ENCODE data around the gene GALNT2.

GALNT2 gene

DNA sequence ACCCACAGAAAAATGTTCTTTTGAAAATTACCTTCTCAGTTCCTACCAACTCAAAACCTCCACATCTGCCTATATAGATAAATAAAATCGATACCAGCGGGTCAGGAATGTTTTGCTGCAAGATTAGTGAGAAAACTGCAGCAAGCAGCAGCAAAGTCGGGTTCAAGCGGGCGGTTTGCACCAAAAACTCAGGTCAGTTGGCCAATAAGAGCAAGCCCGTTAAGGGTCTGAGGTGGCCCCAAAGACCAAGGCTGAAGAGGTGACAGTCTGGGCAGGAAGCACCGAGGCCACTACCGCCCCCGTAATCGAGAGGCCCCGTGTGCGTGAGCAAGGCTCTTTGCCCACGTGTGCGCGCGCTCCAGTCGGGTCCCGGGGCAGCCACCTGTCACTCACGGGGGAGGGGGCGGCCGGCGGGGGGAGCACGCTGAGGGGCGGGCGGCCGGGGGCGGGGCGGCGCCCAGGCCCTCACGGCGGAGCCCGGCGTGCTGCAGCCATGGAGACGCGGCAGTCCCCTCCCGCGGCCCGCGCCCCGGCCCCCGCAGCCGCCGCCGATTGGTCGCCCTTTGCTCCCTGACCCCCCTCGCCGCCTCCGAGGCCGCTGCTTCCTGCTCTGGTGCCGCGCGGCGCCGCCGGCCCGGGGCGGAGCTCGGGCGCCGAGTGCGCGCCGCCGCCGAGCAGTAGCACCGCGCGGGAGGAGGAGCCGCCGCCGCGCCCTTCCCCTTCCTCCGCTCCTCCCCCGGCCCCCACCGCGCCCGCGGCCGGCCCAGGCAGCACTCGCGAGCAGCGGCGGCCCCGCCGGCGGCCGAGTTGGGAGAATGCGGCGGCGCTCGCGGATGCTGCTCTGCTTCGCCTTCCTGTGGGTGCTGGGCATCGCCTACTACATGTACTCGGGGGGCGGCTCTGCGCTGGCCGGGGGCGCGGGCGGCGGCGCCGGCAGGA is at the start of gene GALNT2:
TSS of gene GALNT2 (plus strand) at position 773 of the 939 bp plus-strand sequence. CDS start at position 816, 43 bp downstream.
- peak; percentile 93 for DNase-seq

GRCh38 chr1:230020451-230020850 is 46.6 kb upstream of the GALNT2 start:
- no peak for DNase-seq

DNA sequence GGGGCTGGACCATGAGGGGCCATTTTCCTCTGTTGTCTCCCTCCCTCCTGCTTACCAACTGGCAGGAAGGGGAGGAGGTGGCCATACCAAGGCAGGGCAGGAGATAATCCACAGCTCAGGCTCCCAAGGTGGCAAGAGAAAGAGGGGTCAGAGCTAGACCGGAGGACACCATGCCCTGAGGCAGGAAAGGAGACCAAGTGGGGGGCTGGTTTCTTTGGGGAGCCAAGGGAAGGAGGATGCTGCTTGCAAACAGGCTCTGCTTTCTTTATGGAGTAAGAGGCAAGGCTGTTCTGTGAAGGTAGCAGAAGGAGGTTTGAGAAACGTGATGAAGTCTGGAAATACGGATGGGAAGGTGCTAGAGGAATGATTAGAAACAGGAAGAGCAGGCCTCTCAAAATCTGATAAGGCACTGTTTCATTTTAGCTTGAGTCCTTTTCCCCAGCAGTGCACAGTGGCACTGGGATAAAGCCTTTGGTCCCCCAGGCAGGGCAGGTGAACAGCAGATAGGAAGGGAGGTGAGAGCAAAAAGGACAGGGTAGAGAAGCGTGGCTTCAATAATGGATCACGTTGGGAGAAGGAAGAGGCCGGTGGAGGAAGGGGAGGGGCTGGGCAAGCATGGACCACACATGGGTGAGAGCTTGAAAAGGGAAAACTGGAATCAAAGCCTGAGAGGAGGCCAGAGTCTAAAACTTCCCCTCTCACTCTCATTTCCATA is 44.2 kb upstream of the GALNT2 start:
- no peak for DNase-seq

- DNase-seq, result no peak
Measured at GRCh38 chr1:230025686-230026085, 41.4 kb upstream of the GALNT2 start.

GRCh38 chr1:230026139-230026538 is 40.9 kb upstream of the GALNT2 start:
- DNase-seq, result no peak

GRCh38 chr1:230026572-230026971 is 40.5 kb upstream of the GALNT2 start:
- no peak for DNase-seq

DNA sequence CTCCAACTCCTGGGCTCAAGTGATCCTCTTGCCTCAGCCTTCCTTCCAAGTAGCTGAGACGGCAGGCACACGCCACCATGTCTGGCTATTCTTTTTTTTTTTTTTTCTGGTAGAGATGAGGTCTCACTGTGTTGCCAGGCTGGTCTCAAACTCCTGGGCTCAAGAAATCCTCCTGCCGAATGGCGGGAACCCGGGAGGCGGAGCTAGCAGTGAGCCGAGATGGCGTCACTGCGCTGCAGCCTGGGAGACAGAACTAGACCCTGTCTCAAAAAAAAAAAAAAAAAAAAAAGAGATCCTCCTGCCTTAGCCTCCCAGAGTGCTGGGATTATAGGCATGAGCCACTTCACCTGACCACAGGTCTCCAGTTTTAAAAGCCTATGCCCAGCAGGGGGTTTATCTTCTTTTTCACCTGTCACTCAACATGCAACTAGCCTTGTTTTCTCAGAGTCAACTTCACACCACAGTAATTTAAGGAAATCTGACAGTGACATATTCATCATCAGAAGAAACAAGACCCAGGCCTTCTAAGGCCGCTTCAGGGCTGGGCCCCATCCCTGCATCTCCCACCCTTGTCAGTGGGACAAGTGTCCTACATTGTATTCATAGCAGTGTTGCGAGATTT is 38.3 kb upstream of the GALNT2 start:
- DNase-seq, result no peak

- no peak for DNase-seq
Measured at GRCh38 chr1:230029244-230029941, 37.6 kb upstream of the GALNT2 start.

DNA sequence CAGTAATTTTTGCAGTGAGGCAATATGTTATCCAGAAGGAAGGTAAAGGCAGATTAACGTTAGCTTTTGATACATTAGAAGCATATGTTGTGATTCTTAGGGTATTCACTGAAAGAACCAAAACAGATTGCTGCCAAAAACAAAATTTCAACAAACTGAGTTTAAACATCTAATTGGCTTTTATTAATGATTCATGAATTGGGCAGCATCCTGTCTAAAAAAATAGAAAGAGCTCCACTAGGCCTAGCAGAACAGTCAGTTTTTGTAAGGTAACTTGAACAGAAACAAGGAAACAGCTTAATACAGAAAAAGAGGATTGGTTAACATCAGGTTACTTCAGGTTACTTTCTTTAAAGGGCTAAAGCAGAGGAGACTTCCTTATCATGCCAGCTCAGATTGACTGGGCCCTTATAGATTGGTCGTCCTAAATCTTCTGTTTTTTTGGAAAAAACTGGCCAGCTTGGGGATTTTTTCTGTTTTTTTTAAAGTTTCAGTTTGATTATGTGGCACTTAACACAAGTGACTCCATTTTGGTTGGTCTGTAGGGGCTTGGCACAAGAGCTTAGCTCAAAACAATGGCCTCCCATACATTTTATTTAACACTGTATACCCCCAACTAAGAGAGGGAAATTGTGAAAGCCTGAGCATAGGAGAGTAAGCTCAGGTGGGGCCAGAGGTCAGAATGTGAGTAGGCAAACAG is 36.8 kb upstream of the GALNT2 start:
- no peak for DNase-seq

DNA sequence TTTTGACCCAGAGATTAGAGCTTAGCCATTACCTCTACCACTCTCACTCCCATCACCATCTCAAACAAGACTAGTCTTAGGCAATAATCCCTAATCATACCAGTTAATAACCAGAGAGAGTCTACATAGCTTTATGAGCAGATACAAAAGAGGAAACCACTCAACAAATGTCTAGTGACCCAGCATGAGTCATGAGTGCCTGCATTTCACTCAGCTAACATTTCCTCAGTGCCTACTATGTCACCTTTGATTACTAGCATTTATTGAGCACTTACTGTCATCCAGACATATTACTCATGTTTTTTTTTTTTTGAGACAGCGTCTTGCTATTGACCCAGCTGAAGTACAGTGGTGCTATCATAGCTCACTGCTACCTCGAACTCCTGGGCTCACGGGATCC is 35.9 kb upstream of the GALNT2 start:
- peak; percentile 39 for DNase-seq

- DNase-seq, result no peak
Measured at GRCh38 chr1:230032516-230033281, 34.3 kb upstream of the GALNT2 start.

DNA sequence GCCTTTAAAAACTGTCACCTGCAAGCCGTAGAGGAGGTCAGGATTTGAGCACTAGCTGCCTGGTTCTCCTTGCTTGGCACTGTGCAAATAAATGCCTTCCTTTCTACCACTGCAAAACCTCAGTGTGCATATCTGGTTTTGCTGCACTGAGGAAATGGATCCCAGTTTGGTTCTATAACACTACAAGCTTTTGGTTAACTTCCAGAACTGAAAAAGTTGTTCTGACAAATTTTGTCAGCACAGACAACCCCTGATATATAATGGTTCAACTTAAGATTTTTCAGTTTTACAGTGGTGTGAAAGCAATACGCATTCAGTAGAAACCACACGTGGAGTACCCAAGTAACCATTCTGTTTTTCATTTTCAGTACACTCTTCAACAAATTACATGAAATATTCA is 29.8 kb upstream of the GALNT2 start:
- no peak for DNase-seq

- DNase-seq, result no peak
Measured at GRCh38 chr1:230040440-230040839, 26.6 kb upstream of the GALNT2 start.

GRCh38 chr1:230043081-230043480 is 24.0 kb upstream of the GALNT2 start:
- no peak for DNase-seq

GRCh38 chr1:230044729-230045128 is 22.3 kb upstream of the GALNT2 start:
- no peak for DNase-seq

DNA sequence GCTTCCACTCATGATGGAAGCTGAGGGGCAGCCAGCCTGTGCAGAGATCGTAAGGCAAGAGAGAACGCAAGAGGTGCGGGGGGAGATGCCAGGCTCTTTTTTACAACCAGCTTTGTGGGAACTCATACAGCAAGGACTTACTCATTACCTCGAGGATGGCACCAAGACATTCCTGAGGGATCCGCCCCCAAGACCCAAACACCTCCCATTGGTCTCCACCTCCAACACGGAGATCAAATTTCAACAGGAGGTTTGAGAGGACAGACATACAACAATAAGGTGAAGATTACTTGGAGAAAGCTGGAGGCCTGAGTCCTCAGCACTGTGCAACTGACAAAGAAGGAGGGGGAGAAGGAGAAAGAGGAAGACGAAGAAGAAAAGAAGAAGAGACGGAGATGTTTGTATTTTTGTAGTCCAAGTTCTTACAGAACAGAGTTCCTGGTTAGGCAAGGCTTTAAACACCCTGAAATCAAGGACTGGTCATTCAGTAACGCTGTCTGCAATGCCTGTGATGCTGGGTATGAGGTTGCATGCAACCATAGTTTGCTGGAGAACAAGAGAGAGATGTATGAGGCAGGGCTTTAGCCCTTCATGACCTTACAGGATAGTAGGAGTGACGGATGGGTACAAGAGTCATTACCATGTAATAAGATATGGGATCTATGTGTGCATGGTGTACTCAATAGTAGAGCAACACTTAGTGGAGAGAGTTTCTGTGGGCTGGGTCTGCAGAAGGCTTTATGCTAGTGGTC is 19.7 kb upstream of the GALNT2 start:
- no peak for DNase-seq

GRCh38 chr1:230048322-230048721 is 18.7 kb upstream of the GALNT2 start:
- DNase-seq, result no peak

DNA sequence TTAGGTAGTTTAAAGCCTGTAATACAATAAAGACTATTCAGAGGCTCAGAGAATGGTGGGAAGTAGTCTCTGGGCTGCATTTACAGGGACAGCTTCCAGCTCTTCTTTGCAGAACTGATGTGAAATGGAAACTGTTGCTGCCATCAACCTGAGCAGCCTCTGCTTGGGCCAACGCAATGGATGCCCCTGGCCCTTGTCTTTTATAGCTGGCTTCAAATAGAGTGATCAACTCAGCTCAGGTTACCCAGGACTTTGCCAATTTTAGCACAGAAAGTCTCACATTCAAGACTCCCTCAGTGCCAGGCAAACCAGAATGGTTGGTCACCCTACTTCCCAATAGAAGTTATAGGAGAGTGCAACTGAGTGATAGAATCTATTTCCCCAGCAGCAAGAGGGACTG is 18.1 kb upstream of the GALNT2 start:
- no peak for DNase-seq

DNA sequence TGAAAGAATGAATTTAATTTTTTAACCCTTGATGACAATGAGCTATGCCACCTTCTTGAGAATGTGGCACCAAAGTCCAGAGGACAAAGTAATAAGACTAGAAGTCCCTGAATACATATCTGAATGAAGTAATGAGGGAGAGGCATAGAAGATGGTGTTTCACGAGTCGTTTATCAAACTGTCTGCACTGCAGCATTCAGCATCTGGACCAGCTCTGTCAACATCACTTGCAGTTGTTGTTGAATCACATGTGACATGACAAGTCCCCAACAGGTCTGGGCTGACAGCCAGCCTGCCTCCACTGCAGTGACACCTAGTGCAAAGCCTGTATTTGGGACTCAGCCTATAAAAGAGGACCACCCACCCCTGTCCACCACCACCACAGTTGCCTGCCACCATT is 17.3 kb upstream of the GALNT2 start:
- no peak for DNase-seq

GRCh38 chr1:230050973-230051735 is 15.9 kb upstream of the GALNT2 start:
- DNase-seq, result no peak

All from CD4-positive, alpha-beta T cell treated with Interleukin-15 for 1 hour (primary cell).